ENCODE data around the gene GRID2. TPM values are rescaled to one million over a fixed set of nuclear protein-coding genes. Genes with fewer than 3 reads are reported as not detected.

GRID2 gene
- total and polyA plus RNA-seq, 2 of the 4 experiments (the other 2 are of a cell fraction), result under 0.01 TPM; not detected in 1

DNA sequence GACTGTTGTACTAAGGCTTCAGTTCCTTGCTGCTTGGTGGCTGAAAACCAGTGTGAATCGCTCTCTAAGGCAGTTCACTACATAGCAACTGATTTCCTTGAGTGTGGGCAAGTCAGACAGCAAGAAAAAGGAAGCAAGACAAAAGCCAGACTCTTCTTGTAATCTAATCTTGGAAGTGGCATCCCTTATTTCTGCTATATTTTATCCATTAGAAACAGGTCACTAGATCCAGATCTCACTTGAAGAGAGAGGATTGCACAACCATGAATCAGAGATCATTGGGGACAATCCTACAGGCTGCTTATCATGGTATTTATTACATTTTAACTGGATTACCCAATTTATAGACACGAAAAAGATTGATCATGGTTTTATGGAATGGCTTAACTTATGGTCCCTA, 684.5 kb downstream of the GRID2 start:
- no peak overlapping the region for H3K4me2 ChIP-seq (ENCODE audit: low read depth, low read length)
- no TSS peak for BruUV-seq (replicated peaks)
- H4K91ac ChIP-seq (ENCODE audit: insufficient read depth, low read depth, low read length), result no peak overlapping the region
- H2BK15ac ChIP-seq (ENCODE audit: low read depth, low read length), result no peak overlapping the region
- H3K27ac ChIP-seq (ENCODE audit: insufficient read depth, low read length), result no peak overlapping the region
- no peaks in the 10 kb centered on the region for H4K20me1 ChIP-seq (ENCODE audit: insufficient read depth, low read length)
- no peak overlapping the region for H3K4me3 ChIP-seq (ENCODE audit: insufficient read depth, low read depth, low read length)
- H2AFZ ChIP-seq (replicated peaks; ENCODE audit: low read length, poor library complexity), result no peak overlapping the region
- no peak overlapping the region for H3K9ac ChIP-seq (ENCODE audit: low read depth, low read length)
- H3K9me3 ChIP-seq (ENCODE audit: control insufficient read depth, insufficient read depth, low read length), result no peaks in the 10 kb centered on the region
- no peaks in the 10 kb centered on the region for H3K36me3 ChIP-seq (ENCODE audit: control insufficient read depth, insufficient read depth, low read length)
- no peak overlapping the region for H3K18ac ChIP-seq (ENCODE audit: low read depth, low read length)
- no peaks in the 10 kb centered on the region for H3K79me1 ChIP-seq (ENCODE audit: low read depth in 1 of 2, low read length in 2 of 2)
- intact Hi-C loops (cut with micrococcal nuclease) (no loop called here), dilution Hi-C loops (cut with HindIII; ENCODE audit: low sequenced_read_pairs, unreplicated experiment) (no loop called here), in situ Hi-C loops (cut with MboI; ENCODE audit: low sequenced_read_pairs) (no loop called here)
- H2AK5ac ChIP-seq (ENCODE audit: low read depth, low read length), result no peak overlapping the region
- H3K27me3 ChIP-seq (ENCODE audit: control insufficient read depth, insufficient read depth, low read length), result no peaks in the 10 kb centered on the region
- no peak overlapping the region for H3K23ac ChIP-seq (ENCODE audit: low read depth, low read length)
- H3K4me1 ChIP-seq (ENCODE audit: control insufficient read depth, insufficient read depth, low read length), result no peaks in the 10 kb centered on the region
- TF ChIP-seq SMC3 (IDR thresholded peaks at IDR 0.05; ENCODE audit: low read depth, low read length) (no peak), CHD1 (IDR thresholded peaks at IDR 0.05; ENCODE audit: low read depth, low read length) (no peak), CEBPB (IDR thresholded peaks at IDR 0.05; ENCODE audit: low read depth, low read length) (peak; percentile 59)
- no peak overlapping the region for H3K4ac ChIP-seq (ENCODE audit: low read depth, low read length)
- ChIA-PET CTCF (no interaction called here), POLR2A (ENCODE audit: unreplicated experiment) (no interaction called here)
- no peak overlapping the region for H2AK9ac ChIP-seq (replicated peaks; ENCODE audit: low read depth, low read length, poor library complexity)
- H3K56ac ChIP-seq (ENCODE audit: extremely low read depth, insufficient read depth, low read length), result no peak overlapping the region
- no peak overlapping the region for H2BK20ac ChIP-seq (ENCODE audit: low read depth, low read length)
- no peak overlapping the region for H4K8ac ChIP-seq (ENCODE audit: low read depth in 2 of 2, low read length in 2 of 2)
- H3K14ac ChIP-seq (replicated peaks; ENCODE audit: low read depth, low read length), result no peak overlapping the region
- H3K9me1 ChIP-seq (ENCODE audit: insufficient read depth, low read length), result no peaks in the 10 kb centered on the region
- no peak overlapping the region for H2BK120ac ChIP-seq (ENCODE audit: low read depth, low read length)
- WGBS, 2 experiments (ENCODE audit: extremely low coverage in 2 of 2, insufficient read length in 1 of 2), result no CpG with 5 or more reads among the region's 2 CpGs
- no peak overlapping the region for H2BK5ac ChIP-seq (ENCODE audit: low read depth, low read length, poor library complexity, severe bottlenecking)
- no peak overlapping the region for H4K5ac ChIP-seq (ENCODE audit: low read depth, low read length)
- DNase-seq (no peak), ATAC-seq (ENCODE audit: low read depth) (no peak)
